GM18520 (cell line): Measurements from ENCODE around the gene FAM98B.

Source experiments
- ATAC-seq: cut with Tn5 transposase; IDR thresholded peaks from one replicate; pipeline ENCODE4 v1.9.1; 2021; ENCODE audit not compliant: unreplicated experiment

FAM98B gene

GRCh38 chr15:38460543-38460942, 6.6 kb downstream of the FAM98B start:
- ATAC-seq, result no peak

DNA sequence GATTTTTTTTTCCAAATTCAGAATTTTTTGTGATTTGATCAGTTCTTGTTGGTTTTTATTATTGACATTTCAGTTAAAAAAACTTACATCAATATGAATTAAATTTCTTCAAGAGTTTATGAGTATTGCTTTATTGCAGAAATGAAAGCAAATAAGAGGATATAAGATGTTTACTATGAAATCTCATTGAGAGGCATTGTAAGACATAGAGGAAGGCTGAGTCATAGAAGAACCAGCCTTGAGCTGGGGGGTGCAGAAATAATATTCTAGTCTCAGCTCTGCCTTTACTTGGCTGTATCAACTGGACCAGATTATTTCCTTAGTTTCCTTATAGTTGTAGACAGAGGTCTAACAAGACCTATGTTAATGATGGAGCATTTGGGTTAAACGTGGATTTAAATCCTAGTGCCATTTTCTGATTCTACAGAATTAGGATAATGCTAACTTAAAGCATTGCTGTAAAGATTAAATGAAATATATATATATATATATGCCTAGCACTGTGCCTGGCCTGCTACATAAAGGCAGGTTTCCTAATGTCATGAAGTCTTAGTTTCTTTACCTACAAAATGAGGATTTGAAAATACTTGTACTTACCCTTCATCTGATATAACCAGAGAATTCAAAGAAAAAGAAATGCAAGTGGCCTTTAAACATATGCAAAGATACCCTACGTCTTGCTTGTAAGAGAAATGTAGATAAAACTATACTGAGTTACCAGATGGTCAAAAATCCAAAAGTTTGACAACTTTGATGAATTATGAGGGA, 7.3 kb downstream of the FAM98B start:
- peak; percentile 77 for ATAC-seq

GRCh38 chr15:38463893-38464292, 10.0 kb downstream of the FAM98B start:
- ATAC-seq, result no peak

GRCh38 chr15:38464675-38465074, 10.7 kb downstream of the FAM98B start:
- ATAC-seq, result no peak

- no peak for ATAC-seq
Measured at GRCh38 chr15:38470816-38471215, 16.9 kb downstream of the FAM98B start.

DNA sequence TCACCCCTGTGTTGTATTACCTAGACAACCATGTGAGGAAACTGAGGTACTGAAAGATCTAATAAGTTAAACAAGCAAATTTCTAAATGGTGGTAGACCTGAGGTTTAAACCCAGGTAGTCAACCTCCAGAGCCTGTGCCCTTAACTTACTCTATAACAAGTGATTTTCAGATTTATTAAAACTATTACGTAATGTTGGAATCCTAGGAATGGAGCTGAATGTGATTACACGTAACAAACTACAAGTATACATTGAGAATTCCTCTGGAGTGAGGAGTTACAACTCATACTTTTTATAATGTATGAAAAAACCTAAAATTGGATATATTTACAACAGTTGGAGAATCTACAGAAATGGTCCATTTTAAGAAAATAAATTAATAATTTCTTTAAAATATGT, 18.0 kb downstream of the FAM98B start:
- no peak for ATAC-seq

- ATAC-seq, result peak; percentile 89
Measured at GRCh38 chr15:38474155-38474757, 20.3 kb downstream of the FAM98B start.

DNA sequence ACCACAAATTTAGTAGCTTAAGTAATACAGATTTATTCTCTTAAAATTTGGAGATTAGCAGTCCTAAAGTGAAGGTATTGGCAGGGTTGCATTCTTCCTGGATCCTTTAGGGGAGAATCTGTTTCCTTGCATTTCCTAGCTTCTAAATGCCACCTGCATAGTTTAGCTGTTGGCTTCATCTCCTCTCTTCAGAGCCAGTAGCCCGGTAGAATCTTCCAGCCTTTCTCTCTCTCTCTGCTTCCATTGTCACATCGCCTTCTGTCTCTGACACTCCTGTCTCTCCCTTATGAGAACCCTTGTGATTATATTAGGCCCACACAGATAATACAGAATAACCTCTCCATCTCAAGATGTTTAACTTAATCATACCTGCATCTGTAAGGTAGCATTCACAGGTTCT, 21.4 kb downstream of the FAM98B start:
- ATAC-seq, result no peak

DNA sequence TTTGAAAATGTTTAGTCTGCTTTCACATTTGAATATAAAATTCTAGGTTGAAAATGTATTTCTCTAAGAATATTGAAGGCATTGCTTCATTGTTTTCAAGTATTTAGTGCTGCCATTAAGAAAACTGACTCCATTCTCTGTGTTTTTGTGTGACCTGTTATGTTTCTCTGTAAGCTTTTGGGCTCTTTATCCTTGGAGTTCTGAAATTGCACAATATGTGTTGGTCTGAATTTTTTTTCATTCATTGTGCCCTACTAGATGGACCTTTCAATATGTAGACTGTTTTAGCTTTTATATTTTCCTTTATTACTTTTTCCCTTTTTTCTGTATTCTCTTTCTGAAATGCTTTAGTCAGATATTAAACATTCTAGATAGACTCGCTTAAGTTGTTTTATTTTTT, 22.2 kb downstream of the FAM98B start:
- ATAC-seq, result no peak

- no peak for ATAC-seq
Measured at GRCh38 chr15:38477637-38478036, 23.7 kb downstream of the FAM98B start.

GRCh38 chr15:38479266-38479665, 25.3 kb downstream of the FAM98B start:
- no peak for ATAC-seq

GRCh38 chr15:38479756-38480155, 25.8 kb downstream of the FAM98B start:
- ATAC-seq, result no peak

GRCh38 chr15:38481113-38481512, 27.2 kb downstream of the FAM98B start:
- no peak for ATAC-seq

GRCh38 chr15:38481761-38482160, 27.8 kb downstream of the FAM98B start:
- ATAC-seq, result no peak

- ATAC-seq, result no peak
Measured at GRCh38 chr15:38482572-38482971, 28.6 kb downstream of the FAM98B start.

DNA sequence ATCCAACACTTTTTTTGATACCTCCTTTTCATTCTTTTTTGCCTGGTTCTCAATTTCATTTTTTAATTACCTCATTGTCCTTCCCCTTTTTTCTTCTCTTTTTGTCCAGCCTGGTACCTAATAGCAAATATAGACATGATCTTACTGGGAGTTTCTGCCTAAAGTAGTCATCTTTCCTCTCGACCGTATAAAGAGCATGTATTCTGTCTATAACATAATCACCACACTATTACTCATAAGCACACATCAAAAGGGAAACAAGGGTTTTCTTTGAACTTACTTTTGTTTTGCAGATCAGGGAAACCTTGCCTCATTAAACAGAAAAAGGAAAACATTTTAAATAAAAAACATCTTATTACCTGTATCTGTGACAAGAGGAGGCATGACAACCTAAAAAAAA, 33.0 kb downstream of the FAM98B start:
- no peak for ATAC-seq

DNA sequence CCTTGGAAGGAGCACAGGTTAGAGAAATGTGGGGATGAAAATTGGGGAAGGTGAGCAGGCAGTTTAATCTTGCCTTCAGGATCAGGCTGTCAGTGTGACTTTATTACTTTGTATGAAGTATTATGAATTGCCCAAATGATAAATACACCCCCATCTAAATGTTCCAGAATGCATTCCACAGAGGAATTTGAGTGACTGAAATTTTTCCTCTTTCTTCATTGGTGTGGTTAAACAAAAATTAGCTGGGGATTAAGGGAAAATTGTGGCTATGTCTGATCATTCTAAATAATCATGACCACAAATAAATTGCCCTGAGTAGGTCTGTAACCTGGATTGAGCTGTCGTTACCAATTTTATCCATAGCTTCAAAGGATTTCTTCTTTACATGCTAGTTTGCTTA, 33.5 kb downstream of the FAM98B start:
- no peak for ATAC-seq

DNA sequence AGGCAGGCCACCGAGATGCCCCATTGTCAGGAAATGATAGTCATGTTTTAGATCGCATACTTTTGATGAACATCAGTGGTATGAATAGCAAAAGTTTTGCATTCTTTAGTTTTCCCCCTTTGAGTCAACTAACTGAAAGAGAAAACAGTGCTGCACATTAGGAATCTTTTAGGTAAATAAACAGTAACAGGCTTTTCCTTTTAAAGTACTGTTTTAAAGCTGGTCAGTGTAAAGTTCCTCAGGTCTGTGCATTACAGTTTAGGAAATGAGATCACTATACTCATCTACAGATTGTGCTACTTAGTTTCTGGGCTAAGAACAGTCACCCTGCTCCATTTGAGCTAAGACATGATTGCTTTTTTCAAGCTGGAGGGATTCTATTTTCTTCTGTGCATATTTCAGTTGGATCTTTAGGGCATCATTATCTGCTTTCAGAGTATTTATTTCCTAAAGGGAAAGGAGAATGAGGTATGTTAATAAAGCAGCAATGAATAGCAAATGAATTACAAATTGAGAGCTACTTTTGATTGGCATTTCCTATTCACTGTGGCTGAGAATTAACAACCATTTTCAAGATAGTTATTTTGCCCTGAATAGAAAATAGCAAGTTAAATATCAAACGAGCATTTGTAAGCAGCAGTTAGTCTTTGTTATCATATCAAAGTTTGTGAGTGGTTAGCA, 36.5 kb downstream of the FAM98B start:
- ATAC-seq, result no peak

DNA sequence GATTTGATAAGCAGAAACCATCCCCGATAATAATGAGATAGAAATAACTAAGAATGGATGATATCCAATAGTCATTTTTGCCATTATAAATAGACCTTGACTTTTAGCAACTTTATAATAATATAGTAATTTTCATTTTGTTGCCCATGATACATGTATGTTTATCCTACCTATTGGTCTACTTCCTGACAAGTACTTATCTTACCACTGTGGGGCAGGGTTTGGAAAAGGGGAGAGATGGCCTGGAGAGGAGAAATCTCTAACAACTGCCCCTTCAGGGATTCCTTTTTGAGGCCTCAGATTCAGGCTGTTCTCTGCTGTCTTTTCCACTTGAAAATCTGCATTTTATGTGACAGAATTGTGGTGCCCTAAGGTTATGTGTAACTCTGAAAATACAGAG, 42.2 kb downstream of the FAM98B start:
- ATAC-seq, result no peak

GRCh38 chr15:38499651-38500050, 45.7 kb downstream of the FAM98B start:
- no peak for ATAC-seq

- ATAC-seq, result no peak
Measured at GRCh38 chr15:38503496-38503895, 49.6 kb downstream of the FAM98B start.
